Tibial nerve (tissue), 4 donors: ENCODE data around the gene RAD9B. TPM values are rescaled to one million over a fixed set of nuclear protein-coding genes. Genes with fewer than 3 reads are reported as not detected.
"Not testable (repeated sequence)": the region's sequence is repeated elsewhere in the genome, so short reads cannot be mapped to it uniquely, and the experiment has no call there.

ENCODE experiments used
- DNase-seq, 2 donors: peaks; one replicate each; pipeline ENCODE4 v3.0.0-alpha.2; 2019; ENCODE audit warnings: low spot score in 2 of 2
- H3K27ac ChIP-seq, 4 donors: fragments of 200-600 bp; sonication (generic) in 3 of 4; one replicate each; pipeline ENCODE4 v1.5.1; 2017 to 2019; ENCODE audit warnings: mild to moderate bottlenecking in 1 of 4
- H3K27me3 ChIP-seq, 2 donors: fragments of 200-600 bp; sonication (generic) in 1 of 2; one replicate each; pipeline versions ENCODE4 v1.5.1 to v1.6.0; 2017 to 2019
- H3K36me3 ChIP-seq, 3 donors: fragments of 200-600 bp; sonication (generic); one replicate each; pipeline ENCODE4 v1.5.1; 2018 to 2019
- H3K4me1 ChIP-seq, 4 donors: fragments of 200-600 bp; sonication (generic) in 3 of 4; one replicate each; pipeline ENCODE4 v1.5.1; 2017 to 2019
- H3K4me3 ChIP-seq, 4 donors: fragments of 200-600 bp; sonication (generic) in 3 of 4; one replicate each; pipeline ENCODE4 v1.5.1; 2017 to 2019; ENCODE audit warnings: mild to moderate bottlenecking in 1 of 4, moderate library complexity in 1 of 4
- H3K9me3 ChIP-seq, 4 donors: fragments of 200-600 bp; sonication (generic) in 3 of 4; one replicate each; pipeline ENCODE4 v1.5.1; 2017 to 2019
- CTCF ChIP-seq, 5 experiments: fragments of 200-600 bp in 3 of 5; fragments of 450-650 bp in 2 of 5; sonication (generic) in 3 of 5; IDR thresholded peaks; one replicate each; pipeline ENCODE4 v1.5.1; 2016 to 2019; ENCODE audit warnings: antibody characterized with exemption in 5 of 5, mild to moderate bottlenecking in 3 of 5, moderate library complexity in 2 of 5
- EP300 ChIP-seq, 2 donors: sonication (generic); formaldehyde crosslinking; IDR thresholded peaks; one replicate each; pipeline ENCODE4 v1.6.1; 2017; ENCODE audit warnings: antibody characterized with exemption in 2 of 2, mild to moderate bottlenecking in 1 of 2
- POLR2A ChIP-seq, 2 donors: fragments of 450-650 bp; IDR thresholded peaks; one replicate each; pipeline ENCODE4 v1.6.1; 2017; ENCODE audit warnings: antibody characterized with exemption in 2 of 2, mild to moderate bottlenecking in 2 of 2, moderate library complexity in 2 of 2
- WGBS, 2 donors: methylation state at CpG; one replicate each; pipeline ENCODE4 v1.1.5; 2018; 5-methylcytosine and 5-hydroxymethylcytosine counted together
- total RNA-seq, 4 donors: library from RNA; depleted of rRNA; stranded (reverse); fragments of >200 nt; gene quantifications; one replicate each; pipeline ENCODE4 v1.1.0, GENCODE V29; 2016

Gene RAD9B
- total RNA-seq, 4 donors from 2014 or later: 0.30 to 2.4 (median 0.71) TPM

GRCh38 chr12:110543252-110543959 is 41.3 kb downstream of the RAD9B start:
- WGBS, 2 donors: 30 to 31% methylated on average over 7 of the region's 7 CpGs
- peaks cover 0 to 4% (median 0%) of the 10 kb centered on the region in 3 donors for H3K36me3 ChIP-seq
- peaks cover 0 to 54% (median 28%) of the 10 kb centered on the region in 4 donors for H3K4me1 ChIP-seq
- peak; percentile 94 to 99 for DNase-seq
- H3K27ac ChIP-seq: peak overlapping the region; percentile 75 to 89 (median 82)
- peak overlapping the region in 2 of 4 donors; percentile 0 to 14 for H3K4me3 ChIP-seq
- H3K27me3 ChIP-seq: no peaks in the 10 kb centered on the region
- TF ChIP-seq POLR2A (IDR thresholded peaks at IDR 0.05) (peak in 1 of 2 donors; percentile 41), EP300 (IDR thresholded peaks at IDR 0.05) (peak; percentile 81 to 93), CTCF (IDR thresholded peaks at IDR 0.05) (peak in 1 of 5 experiments; percentile 18)
- no peaks in the 10 kb centered on the region for H3K9me3 ChIP-seq

- H3K27me3 ChIP-seq: no peaks in the 10 kb centered on the region
- H3K9me3 ChIP-seq: no peaks in the 10 kb centered on the region
- H3K4me1 ChIP-seq: peaks cover 0 to 54% (median 28%) of the 10 kb centered on the region in 4 donors
- DNase-seq: no peak
- H3K27ac ChIP-seq: peak overlapping the region; percentile 75 to 89 (median 82)
- no peak for TF ChIP-seq CTCF (IDR thresholded peaks at IDR 0.05)
- WGBS, 2 donors: 51 to 55% methylated on average over 4 of the region's 4 CpGs
- H3K36me3 ChIP-seq: peaks cover 0 to 4% (median 0%) of the 10 kb centered on the region in 3 donors
- peak overlapping the region in 1 of 4 donors; percentile 0 for H3K4me3 ChIP-seq
These were observed 41.8 kb downstream of the RAD9B start for GRCh38 chr12:110543965-110544364.

GRCh38 chr12:110545259-110545658 is 43.1 kb downstream of the RAD9B start:
- H3K4me1 ChIP-seq: peaks cover 0 to 54% (median 28%) of the 10 kb centered on the region in 4 donors

GRCh38 chr12:110545812-110546211 is 43.7 kb downstream of the RAD9B start:
- Histone ChIP-seq H3K27me3 (no peaks in the 10 kb centered on the region), H3K4me1 (peaks cover 0 to 54% (median 28%) of the 10 kb centered on the region in 4 donors), H3K4me3 (no peak overlapping the region), H3K36me3 (no peaks in the 10 kb centered on the region), H3K9me3 (no peaks in the 10 kb centered on the region), H3K27ac (peak overlapping the region in 2 of 4 donors; percentile 88 to 89)
- WGBS, 2 donors: 90 to 92% methylated on average over 10 of the region's 10 CpGs
- DNase-seq: no peak
- TF ChIP-seq CTCF (IDR thresholded peaks at IDR 0.05) (no peak), EP300 (IDR thresholded peaks at IDR 0.05) (no peak), POLR2A (IDR thresholded peaks at IDR 0.05) (no peak)

More at GRCh38 chr12:110545259-110545658, 43.1 kb downstream of the RAD9B start:
- H3K9me3 ChIP-seq, H3K27me3 ChIP-seq, H3K4me3 ChIP-seq, DNase-seq, H3K36me3 ChIP-seq: not testable (repeated sequence)
- WGBS, 2 donors: 93 to 98% methylated on average over 4 of the region's 4 CpGs
- peak overlapping the region in 2 of 4 donors; percentile 88 to 89 for H3K27ac ChIP-seq

GRCh38 chr12:110546339-110546738 is 44.2 kb downstream of the RAD9B start:
- TF ChIP-seq POLR2A (IDR thresholded peaks at IDR 0.05) (no peak), EP300 (IDR thresholded peaks at IDR 0.05) (peak in 1 of 2 donors; percentile 23)
- Histone ChIP-seq H3K27me3 (no peaks in the 10 kb centered on the region), H3K4me1 (peaks cover 0 to 53% (median 28%) of the 10 kb centered on the region in 4 donors), H3K9me3 (no peaks in the 10 kb centered on the region), H3K36me3 (no peaks in the 10 kb centered on the region), H3K27ac (peak overlapping the region in 2 of 4 donors; percentile 88 to 89), H3K4me3 (no peak overlapping the region)
- DNase-seq: no peak
- WGBS, 2 donors: 66 to 71% methylated on average over 3 of the region's 3 CpGs

GRCh38 chr12:110547090-110547489 is 45.0 kb downstream of the RAD9B start:
- Histone ChIP-seq H3K36me3 (no peaks in the 10 kb centered on the region), H3K27ac (no peak overlapping the region), H3K4me1 (peaks cover 0 to 50% (median 28%) of the 10 kb centered on the region in 4 donors), H3K27me3 (no peaks in the 10 kb centered on the region), H3K4me3 (no peak overlapping the region), H3K9me3 (no peaks in the 10 kb centered on the region)
- TF ChIP-seq CTCF (IDR thresholded peaks at IDR 0.05): no peak
- no peak for TF ChIP-seq POLR2A (IDR thresholded peaks at IDR 0.05)
- TF ChIP-seq EP300 (IDR thresholded peaks at IDR 0.05): no peak
- no peak for DNase-seq
- WGBS, 2 donors: 88 to 94% methylated on average over 2 of the region's 2 CpGs
